ENCODE measurements around the gene GATAD2B.
"Not testable (repeated sequence)": the region's sequence is repeated elsewhere in the genome, so short reads cannot be mapped to it uniquely, and the experiment has no call there.

Gene GATAD2B

DNA sequence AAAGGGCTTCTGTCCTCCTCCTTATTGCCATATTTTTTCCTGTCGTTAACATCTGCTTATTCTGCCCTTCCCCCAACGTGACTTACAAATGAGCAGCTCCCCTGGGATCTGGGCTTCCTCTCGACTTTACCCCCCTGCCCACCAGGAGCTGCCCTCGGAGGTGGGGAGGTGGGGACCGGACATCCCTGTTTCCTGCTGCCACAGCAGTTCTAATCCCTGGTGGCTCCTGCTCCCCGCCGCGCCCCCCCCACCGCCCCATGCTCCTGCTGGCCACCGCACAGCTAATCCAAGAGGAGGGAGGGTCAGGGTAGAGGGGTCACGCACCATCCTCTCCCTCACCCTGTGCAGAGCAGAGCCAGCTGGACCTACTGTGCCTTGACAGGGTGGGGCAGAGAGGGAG lies 152.0 kb downstream of the GATAD2B start:
- no peaks in the 10 kb centered on the region for H3K27me3 ChIP-seq (ENCODE audit: insufficient read depth, poor library complexity, severe bottlenecking)
- H3K4me1 ChIP-seq (ENCODE audit: insufficient read depth, poor library complexity, severe bottlenecking): peaks cover 6% of the 10 kb centered on the region
- H3K9me3 ChIP-seq (ENCODE audit: severe bottlenecking): no peaks in the 10 kb centered on the region
- no peak overlapping the region for H3K4me3 ChIP-seq (ENCODE audit: severe bottlenecking)
- no peak overlapping the region for H3K27ac ChIP-seq (ENCODE audit: poor library complexity, severe bottlenecking)
- ATAC-seq (ENCODE audit: low read depth): no peak
- peaks cover 57% of the 10 kb centered on the region for H3K36me3 ChIP-seq (ENCODE audit: low read depth)
- TF ChIP-seq, protein P1, sequence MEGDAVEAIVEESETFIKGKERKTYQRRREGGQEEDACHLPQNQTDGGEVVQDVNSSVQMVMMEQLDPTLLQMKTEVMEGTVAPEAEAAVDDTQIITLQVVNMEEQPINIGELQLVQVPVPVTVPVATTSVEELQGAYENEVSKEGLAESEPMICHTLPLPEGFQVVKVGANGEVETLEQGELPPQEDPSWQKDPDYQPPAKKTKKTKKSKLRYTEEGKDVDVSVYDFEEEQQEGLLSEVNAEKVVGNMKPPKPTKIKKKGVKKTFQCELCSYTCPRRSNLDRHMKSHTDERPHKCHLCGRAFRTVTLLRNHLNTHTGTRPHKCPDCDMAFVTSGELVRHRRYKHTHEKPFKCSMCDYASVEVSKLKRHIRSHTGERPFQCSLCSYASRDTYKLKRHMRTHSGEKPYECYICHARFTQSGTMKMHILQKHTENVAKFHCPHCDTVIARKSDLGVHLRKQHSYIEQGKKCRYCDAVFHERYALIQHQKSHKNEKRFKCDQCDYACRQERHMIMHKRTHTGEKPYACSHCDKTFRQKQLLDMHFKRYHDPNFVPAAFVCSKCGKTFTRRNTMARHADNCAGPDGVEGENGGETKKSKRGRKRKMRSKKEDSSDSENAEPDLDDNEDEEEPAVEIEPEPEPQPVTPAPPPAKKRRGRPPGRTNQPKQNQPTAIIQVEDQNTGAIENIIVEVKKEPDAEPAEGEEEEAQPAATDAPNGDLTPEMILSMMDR (IDR thresholded peaks at IDR 0.05; ENCODE audit: poor library complexity, severe bottlenecking): no peak
- DNase-seq (ENCODE audit: low spot score): no peak

DNA sequence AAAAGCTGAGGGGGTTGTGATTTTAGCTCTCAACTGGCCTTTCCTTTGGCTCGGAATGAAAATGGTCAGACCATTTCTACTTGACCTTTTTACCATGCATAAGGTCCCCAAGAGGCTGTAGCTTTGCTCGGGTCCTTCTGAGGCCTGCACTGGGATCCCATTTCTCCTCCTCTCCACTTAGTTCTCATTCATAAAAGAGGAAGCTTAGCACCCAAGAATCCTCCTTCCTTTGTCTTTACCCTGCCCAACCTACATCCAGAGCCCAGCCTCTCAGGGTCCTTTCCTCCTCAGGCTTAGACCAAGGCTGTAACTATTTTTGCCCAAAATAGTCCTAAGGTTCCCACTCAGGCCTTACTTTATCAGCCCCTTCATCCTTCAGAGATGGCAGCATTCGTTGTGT lies 153.6 kb downstream of the GATAD2B start:
- Histone ChIP-seq H3K27me3 (ENCODE audit: insufficient read depth, poor library complexity, severe bottlenecking) (no peaks in the 10 kb centered on the region), H3K36me3 (ENCODE audit: low read depth) (peaks cover 73% of the 10 kb centered on the region), H3K4me1 (ENCODE audit: insufficient read depth, poor library complexity, severe bottlenecking) (no peaks in the 10 kb centered on the region), H3K9me3 (ENCODE audit: severe bottlenecking) (no peaks in the 10 kb centered on the region), H3K27ac (ENCODE audit: poor library complexity, severe bottlenecking) (no peak overlapping the region), H3K4me3 (ENCODE audit: severe bottlenecking) (no peak overlapping the region)
- no peak for ATAC-seq (ENCODE audit: low read depth)
- DNase-seq (ENCODE audit: low spot score): no peak
- TF ChIP-seq, protein P1 (IDR thresholded peaks at IDR 0.05; ENCODE audit: poor library complexity, severe bottlenecking): no peak

DNA sequence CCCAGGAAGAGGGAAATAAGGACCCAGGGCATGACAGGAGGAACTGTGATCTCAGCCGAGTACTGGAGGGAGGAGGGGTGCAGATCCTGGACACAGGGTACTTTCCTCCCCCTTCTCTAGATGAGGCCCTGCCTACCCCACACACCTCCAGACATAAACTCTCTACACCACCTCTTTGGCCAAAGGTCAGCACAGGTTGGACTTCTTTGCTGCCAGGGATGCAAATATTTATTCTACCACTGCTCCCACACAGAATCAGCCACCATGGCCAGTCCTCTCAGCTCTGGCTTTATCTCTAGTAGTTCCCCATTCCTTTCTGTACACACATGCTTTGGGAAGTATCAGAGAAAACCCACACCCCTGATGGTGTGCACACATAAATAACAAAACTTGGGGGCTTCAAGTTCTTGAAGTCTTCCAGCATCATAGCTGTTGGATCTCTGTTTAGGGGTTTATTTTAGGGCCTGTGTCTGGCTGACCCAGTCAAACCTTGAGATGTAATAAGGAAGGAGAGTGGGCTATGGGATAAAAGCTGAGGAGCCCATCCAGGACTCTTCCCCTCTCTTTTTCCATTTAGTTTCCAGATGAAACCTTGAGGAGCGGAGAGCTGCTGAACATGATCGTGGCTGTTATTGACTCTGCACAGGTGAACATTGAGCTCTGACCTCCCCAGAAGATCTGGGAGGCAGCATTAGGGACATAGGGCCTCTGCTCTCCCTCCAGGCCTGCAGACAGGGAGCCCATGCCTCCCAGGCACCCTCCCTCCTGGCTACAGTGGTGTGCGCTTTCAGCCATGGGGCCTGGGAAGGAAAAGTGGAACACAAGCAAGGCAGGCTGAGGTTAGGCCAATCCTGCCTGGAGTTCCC lies 154.2 kb downstream of the GATAD2B start:
- H3K36me3 ChIP-seq (ENCODE audit: low read depth): peaks cover 77% of the 10 kb centered on the region
- TF ChIP-seq, protein P1 (IDR thresholded peaks at IDR 0.05; ENCODE audit: poor library complexity, severe bottlenecking): no peak

DNA sequence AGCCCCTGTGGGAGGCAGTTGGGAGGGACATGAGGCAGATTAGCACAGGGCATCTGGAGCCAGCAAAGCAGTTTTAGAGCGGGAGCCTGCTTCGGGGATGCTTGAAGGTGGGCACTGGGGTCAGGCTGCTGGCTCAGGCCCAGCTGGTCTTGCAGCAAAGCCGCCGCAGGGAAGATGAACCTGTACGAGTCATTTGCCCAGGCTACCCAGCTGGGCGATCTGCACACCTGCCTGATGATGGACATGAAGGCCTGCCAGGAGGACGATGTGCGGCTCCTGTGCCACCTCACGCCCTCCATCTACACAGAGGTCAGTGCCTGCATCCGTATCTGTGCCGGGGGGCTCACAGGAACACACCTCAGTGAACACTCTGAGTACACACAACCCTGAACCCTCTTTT lies 155.3 kb downstream of the GATAD2B start:
- H3K27ac ChIP-seq (ENCODE audit: poor library complexity, severe bottlenecking): no peak overlapping the region
- H3K27me3 ChIP-seq (ENCODE audit: insufficient read depth, poor library complexity, severe bottlenecking): no peaks in the 10 kb centered on the region
- no peak for ATAC-seq (ENCODE audit: low read depth)
- TF ChIP-seq, protein P1 (IDR thresholded peaks at IDR 0.05; ENCODE audit: poor library complexity, severe bottlenecking): no peak
- H3K9me3 ChIP-seq (ENCODE audit: severe bottlenecking): no peaks in the 10 kb centered on the region
- H3K4me3 ChIP-seq (ENCODE audit: severe bottlenecking): no peak overlapping the region
- DNase-seq (ENCODE audit: low spot score): no peak
- H3K4me1 ChIP-seq (ENCODE audit: insufficient read depth, poor library complexity, severe bottlenecking): no peaks in the 10 kb centered on the region
- peaks cover 80% of the 10 kb centered on the region for H3K36me3 ChIP-seq (ENCODE audit: low read depth)

More for the DNA sequence above, 154.2 kb downstream of the GATAD2B start:
- H3K27me3 ChIP-seq (ENCODE audit: insufficient read depth, poor library complexity, severe bottlenecking): no peaks in the 10 kb centered on the region
- H3K27ac ChIP-seq (ENCODE audit: poor library complexity, severe bottlenecking): no peak overlapping the region
- no peaks in the 10 kb centered on the region for H3K4me1 ChIP-seq (ENCODE audit: insufficient read depth, poor library complexity, severe bottlenecking)
- H3K4me3 ChIP-seq (ENCODE audit: severe bottlenecking): no peak overlapping the region
- ATAC-seq (ENCODE audit: low read depth) (no peak), DNase-seq (ENCODE audit: low spot score) (no peak)
- H3K9me3 ChIP-seq (ENCODE audit: severe bottlenecking): no peaks in the 10 kb centered on the region

DNA sequence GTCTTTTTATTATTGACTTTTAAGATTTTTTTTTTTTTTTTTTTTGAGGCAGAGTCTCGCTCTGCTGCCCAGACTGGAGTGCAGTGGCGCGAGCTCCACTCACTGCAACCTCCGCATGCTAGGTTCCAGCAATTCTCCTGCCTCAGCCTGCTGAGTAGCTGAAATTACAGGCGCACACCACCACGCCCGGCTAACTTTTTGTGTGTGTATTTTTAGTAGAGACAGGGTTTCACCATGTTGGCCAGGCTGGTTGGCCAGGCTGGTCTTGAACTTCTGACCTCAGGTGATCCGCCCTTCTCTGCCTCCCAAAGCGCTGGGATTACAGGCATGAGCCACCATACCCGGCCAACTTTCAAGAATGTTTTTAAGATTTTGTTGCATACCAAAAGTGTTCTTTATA lies 156.1 kb downstream of the GATAD2B start:
- H3K9me3 ChIP-seq (ENCODE audit: severe bottlenecking); H3K27ac ChIP-seq (ENCODE audit: poor library complexity, severe bottlenecking); DNase-seq (ENCODE audit: low spot score); ATAC-seq (ENCODE audit: low read depth); H3K4me1 ChIP-seq (ENCODE audit: insufficient read depth, poor library complexity, severe bottlenecking); H3K27me3 ChIP-seq (ENCODE audit: insufficient read depth, poor library complexity, severe bottlenecking); H3K4me3 ChIP-seq (ENCODE audit: severe bottlenecking): not testable (repeated sequence)
- peaks cover 77% of the 10 kb centered on the region for H3K36me3 ChIP-seq (ENCODE audit: low read depth)
